ENCODE data around the gene UPK1B. TPM values are rescaled to one million over a fixed set of nuclear protein-coding genes. Genes with fewer than 3 reads are reported as not detected.

UPK1B gene
- total RNA-seq, 1 experiment from 2014 or later = 1.0 TPM

DNA sequence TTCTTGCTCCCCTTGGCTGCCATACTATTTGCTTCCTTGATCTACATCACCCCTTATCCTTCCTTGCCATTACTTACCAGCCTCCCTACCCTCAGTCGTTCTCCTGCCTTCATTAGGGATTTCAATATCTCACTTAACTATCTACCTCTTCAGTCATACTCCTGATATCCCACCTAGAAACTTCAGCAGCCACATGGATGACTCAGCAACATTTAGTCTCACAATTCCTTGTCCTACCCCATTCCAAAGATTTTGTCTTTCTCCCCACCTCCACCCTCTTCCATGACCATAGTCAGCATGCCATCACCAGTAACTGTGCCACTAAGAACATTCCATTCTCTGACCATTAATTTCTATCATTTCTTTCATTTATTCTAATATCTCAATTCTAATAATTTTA, 18.4 kb downstream of the UPK1B start:
- no peaks in the 10 kb centered on the region for H3K9me3 Mint-ChIP-seq
- Histone ChIP-seq H2AFZ (ENCODE audit: low read length) (no peak overlapping the region), H2BK5ac (ENCODE audit: insufficient read length, low read length) (no peak overlapping the region), H3K56ac (ENCODE audit: insufficient read length, low read depth, low read length) (no peak overlapping the region), H4K20me1 (ENCODE audit: control insufficient read depth, insufficient read depth, insufficient read length) (no peaks in the 10 kb centered on the region), H3K14ac (ENCODE audit: insufficient read depth, low read length) (no peak overlapping the region), H3K4me2 (ENCODE audit: insufficient read depth, insufficient read length, low read length) (no peak overlapping the region), H4K5ac (ENCODE audit: insufficient read length, low read depth, low read length) (no peak overlapping the region), H3T11ph (ENCODE audit: low read length) (no peak overlapping the region), H4K91ac (ENCODE audit: insufficient read length, low read depth, low read length) (no peak overlapping the region), H3K4me1 (ENCODE audit: insufficient read depth, low read length) (no peaks in the 10 kb centered on the region), H2BK20ac (ENCODE audit: low read depth, low read length, poor library complexity, severe bottlenecking) (peak overlapping the region; percentile 7), H2BK15ac (ENCODE audit: low read depth, low read length) (no peak overlapping the region), H3K79me1 (ENCODE audit: insufficient read depth, low read depth, low read length, poor library complexity, severe bottlenecking) (no peaks in the 10 kb centered on the region), H2AK5ac (ENCODE audit: insufficient read length, low read length) (no peak overlapping the region), H3K23ac (ENCODE audit: insufficient read length, low read depth, low read length) (no peak overlapping the region), H3K4ac (ENCODE audit: low read depth, low read length) (no peak overlapping the region), H3K9me3 (ENCODE audit: control insufficient read depth, low read depth, low read length) (no peaks in the 10 kb centered on the region), H2BK120ac (ENCODE audit: low read depth, low read length, poor library complexity, severe bottlenecking) (no peak overlapping the region), H3K23me2 (ENCODE audit: insufficient read length, low read depth, low read length, poor library complexity, severe bottlenecking) (no peaks in the 10 kb centered on the region), H3K18ac (ENCODE audit: insufficient read length, low read depth, low read length) (no peak overlapping the region), H3K27ac (ENCODE audit: insufficient read length, low read depth, low read length) (no peak overlapping the region), H4K8ac (replicated peaks; ENCODE audit: insufficient read length, low read depth, low read length) (no peak overlapping the region), H3K27me3 (ENCODE audit: insufficient read depth, low read length) (no peaks in the 10 kb centered on the region), H3K79me2 (ENCODE audit: insufficient read depth, low read length) (no peaks in the 10 kb centered on the region), H3K9ac (ENCODE audit: extremely low read depth, insufficient read length, low read length) (no peak overlapping the region), H2BK12ac (ENCODE audit: insufficient read length, low read depth, low read length) (no peak overlapping the region)
- H3K27ac Mint-ChIP-seq = no peak overlapping the region
- H3K27me3 Mint-ChIP-seq (ENCODE audit: low read depth) = no peaks in the 10 kb centered on the region
- no peak for DNase-seq
- TF ChIP-seq, protein P1, sequence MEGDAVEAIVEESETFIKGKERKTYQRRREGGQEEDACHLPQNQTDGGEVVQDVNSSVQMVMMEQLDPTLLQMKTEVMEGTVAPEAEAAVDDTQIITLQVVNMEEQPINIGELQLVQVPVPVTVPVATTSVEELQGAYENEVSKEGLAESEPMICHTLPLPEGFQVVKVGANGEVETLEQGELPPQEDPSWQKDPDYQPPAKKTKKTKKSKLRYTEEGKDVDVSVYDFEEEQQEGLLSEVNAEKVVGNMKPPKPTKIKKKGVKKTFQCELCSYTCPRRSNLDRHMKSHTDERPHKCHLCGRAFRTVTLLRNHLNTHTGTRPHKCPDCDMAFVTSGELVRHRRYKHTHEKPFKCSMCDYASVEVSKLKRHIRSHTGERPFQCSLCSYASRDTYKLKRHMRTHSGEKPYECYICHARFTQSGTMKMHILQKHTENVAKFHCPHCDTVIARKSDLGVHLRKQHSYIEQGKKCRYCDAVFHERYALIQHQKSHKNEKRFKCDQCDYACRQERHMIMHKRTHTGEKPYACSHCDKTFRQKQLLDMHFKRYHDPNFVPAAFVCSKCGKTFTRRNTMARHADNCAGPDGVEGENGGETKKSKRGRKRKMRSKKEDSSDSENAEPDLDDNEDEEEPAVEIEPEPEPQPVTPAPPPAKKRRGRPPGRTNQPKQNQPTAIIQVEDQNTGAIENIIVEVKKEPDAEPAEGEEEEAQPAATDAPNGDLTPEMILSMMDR (conservative IDR thresholded peaks at IDR 0.05) = no peak
- no CpG with 5 or more reads among the region's 1 CpG for WGBS (ENCODE audit: extremely low coverage, insufficient read length, low lambda C conversion rate)
- no peak overlapping the region for H3K4me3 Mint-ChIP-seq
- H3K4me1 Mint-ChIP-seq = peaks cover 0 to 3% of the 10 kb centered on the region in 2 experiments; a peak in 1 of 4 replicates
- no peaks in the 10 kb centered on the region for H3K36me3 Mint-ChIP-seq (ENCODE audit: insufficient read depth in 1 of 3, low read depth in 3 of 3)
